Nephron (organoid): ENCODE measurements around the gene ROCK1.

Source experiments
- H3K27ac Mint-ChIP-seq, 3 experiments: 2 replicates each; pipeline ENCODE4 v1.8.0; 2020; ENCODE audit warnings: mixed read lengths in 3 of 3, mild to moderate bottlenecking in 2 of 3, moderate library complexity in 1 of 3
- H3K27me3 Mint-ChIP-seq: 2 replicates; pipeline ENCODE4 v1.8.0; 2021; ENCODE audit warnings: low read depth, mild to moderate bottlenecking, moderate library complexity, mixed read lengths
- H3K36me3 Mint-ChIP-seq: 2 replicates; pipeline ENCODE4 v1.8.0; 2020; ENCODE audit warnings: low read depth, mixed read lengths
- H3K4me1 Mint-ChIP-seq: 2 replicates; pipeline ENCODE4 v1.8.0; 2020; ENCODE audit warnings: mixed read lengths
- H3K4me3 Mint-ChIP-seq, 3 experiments: 2 replicates each; pipeline ENCODE4 v1.8.0; 2020; ENCODE audit warnings: mild to moderate bottlenecking in 3 of 3, mixed read lengths in 3 of 3, moderate library complexity in 2 of 3
- H3K9me3 Mint-ChIP-seq: 2 replicates; pipeline ENCODE4 v1.8.0; 2020; ENCODE audit warnings: mixed read lengths
- TF ChIP-seq, protein P1 (sequence below), 3 experiments: fragments of 200-600 bp; sonication (generic); IDR thresholded peaks; one replicate each; pipeline ENCODE4 v1.5.0; 2021; ENCODE audit warnings: antibody characterized with exemption in 3 of 3; ENCODE audit not compliant: unreplicated experiment in 3 of 3

ROCK1 gene

DNA sequence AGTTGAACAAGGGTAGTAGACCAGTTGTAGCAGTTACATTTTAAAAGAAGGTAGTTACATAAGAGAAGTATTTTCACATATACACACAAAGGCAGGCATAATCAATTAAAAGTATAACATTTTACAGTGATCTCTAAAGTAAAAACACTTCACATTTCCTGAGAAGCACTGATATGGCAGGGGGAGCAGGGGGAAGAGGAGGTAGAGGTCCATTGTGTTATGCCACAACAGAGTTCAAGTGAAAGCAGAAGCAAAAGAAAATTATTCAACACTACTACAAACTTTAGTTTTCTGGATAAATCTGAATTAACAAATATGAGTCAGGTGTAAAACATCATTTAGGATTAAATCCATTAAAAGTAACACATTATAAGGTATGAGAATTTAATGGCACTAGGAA lies 38.4 kb downstream of the ROCK1 start:
- Mint-ChIP-seq H3K9me3 (peaks cover 3% of the 10 kb centered on the region), H3K27me3 (no peaks in the 10 kb centered on the region), H3K4me1 (peaks cover 14% of the 10 kb centered on the region), H3K36me3 (peaks cover 6% of the 10 kb centered on the region), H3K27ac (no peak overlapping the region), H3K4me3 (no peak overlapping the region)
- TF ChIP-seq, protein P1, sequence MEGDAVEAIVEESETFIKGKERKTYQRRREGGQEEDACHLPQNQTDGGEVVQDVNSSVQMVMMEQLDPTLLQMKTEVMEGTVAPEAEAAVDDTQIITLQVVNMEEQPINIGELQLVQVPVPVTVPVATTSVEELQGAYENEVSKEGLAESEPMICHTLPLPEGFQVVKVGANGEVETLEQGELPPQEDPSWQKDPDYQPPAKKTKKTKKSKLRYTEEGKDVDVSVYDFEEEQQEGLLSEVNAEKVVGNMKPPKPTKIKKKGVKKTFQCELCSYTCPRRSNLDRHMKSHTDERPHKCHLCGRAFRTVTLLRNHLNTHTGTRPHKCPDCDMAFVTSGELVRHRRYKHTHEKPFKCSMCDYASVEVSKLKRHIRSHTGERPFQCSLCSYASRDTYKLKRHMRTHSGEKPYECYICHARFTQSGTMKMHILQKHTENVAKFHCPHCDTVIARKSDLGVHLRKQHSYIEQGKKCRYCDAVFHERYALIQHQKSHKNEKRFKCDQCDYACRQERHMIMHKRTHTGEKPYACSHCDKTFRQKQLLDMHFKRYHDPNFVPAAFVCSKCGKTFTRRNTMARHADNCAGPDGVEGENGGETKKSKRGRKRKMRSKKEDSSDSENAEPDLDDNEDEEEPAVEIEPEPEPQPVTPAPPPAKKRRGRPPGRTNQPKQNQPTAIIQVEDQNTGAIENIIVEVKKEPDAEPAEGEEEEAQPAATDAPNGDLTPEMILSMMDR (IDR thresholded peaks at IDR 0.05; ENCODE audit: unreplicated experiment in 3 of 3) = no peak

DNA sequence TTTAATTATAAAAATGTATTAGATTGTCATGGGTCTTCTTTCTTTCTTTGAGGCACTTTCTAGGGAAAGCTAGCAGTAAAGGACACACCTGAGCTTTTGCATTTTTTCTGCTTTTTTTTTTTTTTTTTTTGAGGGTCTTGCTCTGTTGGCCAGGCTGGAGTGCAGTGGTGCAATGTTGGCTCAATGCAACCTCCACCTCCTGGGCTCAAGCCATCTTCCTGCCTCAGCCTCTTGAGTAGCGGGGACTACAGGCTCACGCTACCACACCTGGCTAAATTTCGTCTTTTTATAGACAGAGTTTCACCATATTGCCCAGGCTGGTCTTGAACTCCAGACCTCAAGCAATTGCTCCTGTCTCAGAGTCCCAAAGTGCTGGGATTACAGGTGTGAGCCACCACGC lies 40.5 kb downstream of the ROCK1 start:
- Mint-ChIP-seq H3K4me1 (peaks cover 14% of the 10 kb centered on the region), H3K4me3 (no peak overlapping the region)

DNA sequence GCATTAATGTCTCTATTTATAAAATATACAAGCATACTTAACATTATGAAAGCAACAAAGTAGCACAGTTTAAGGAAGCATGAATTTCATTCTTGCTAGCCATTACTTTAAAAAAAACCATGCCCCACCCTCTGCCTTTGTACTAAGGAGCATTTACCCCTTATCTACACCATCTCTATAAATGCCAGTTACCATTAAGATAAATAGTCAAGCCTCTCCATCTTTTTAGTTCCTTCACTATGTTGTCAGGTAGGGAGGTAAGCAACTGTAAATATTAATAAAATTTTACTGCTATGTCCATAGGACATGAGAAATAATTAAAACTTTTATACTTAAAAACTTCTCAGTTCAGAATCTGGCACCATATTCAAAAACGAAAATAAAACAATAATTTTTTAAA lies 42.1 kb downstream of the ROCK1 start:
- Mint-ChIP-seq H3K36me3 (peaks cover 10% of the 10 kb centered on the region), H3K4me3 (no peak overlapping the region), H3K9me3 (no peaks in the 10 kb centered on the region), H3K4me1 (peaks cover 4% of the 10 kb centered on the region), H3K27me3 (no peaks in the 10 kb centered on the region), H3K27ac (no peak overlapping the region)
- TF ChIP-seq, protein P1 (IDR thresholded peaks at IDR 0.05; ENCODE audit: unreplicated experiment in 3 of 3) = no peak

More for the DNA sequence above, 40.5 kb downstream of the ROCK1 start:
- H3K27ac Mint-ChIP-seq = no peak overlapping the region
- TF ChIP-seq, protein P1 (IDR thresholded peaks at IDR 0.05; ENCODE audit: unreplicated experiment in 3 of 3) = no peak
- H3K9me3 Mint-ChIP-seq = no peaks in the 10 kb centered on the region
- peaks cover 10% of the 10 kb centered on the region for H3K36me3 Mint-ChIP-seq
- H3K27me3 Mint-ChIP-seq = no peaks in the 10 kb centered on the region

DNA sequence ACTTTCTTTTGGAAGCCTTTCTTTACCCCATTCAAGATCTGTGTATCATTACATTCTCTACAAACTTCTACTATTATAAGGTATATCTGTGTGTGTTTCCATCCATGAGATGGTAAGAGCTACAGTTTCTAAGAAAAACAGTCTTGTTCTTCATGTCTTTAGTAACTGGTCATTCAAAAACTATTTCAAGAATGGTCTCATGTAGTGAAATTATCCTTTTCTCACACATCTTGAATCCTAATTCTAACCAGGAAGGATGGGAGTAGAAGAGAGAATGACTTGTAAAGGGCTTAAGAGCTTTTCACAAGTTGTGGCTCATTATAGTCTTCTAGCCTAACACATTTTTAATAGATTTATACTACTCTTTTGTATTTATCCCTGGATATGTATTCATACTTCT lies 47.3 kb downstream of the ROCK1 start:
- Mint-ChIP-seq H3K36me3 (peaks cover 49% of the 10 kb centered on the region), H3K9me3 (peaks cover 10% of the 10 kb centered on the region), H3K4me1 (no peaks in the 10 kb centered on the region), H3K27ac (no peak overlapping the region), H3K4me3 (no peak overlapping the region), H3K27me3 (no peaks in the 10 kb centered on the region)
- TF ChIP-seq, protein P1 (IDR thresholded peaks at IDR 0.05; ENCODE audit: unreplicated experiment in 3 of 3) = no peak

DNA sequence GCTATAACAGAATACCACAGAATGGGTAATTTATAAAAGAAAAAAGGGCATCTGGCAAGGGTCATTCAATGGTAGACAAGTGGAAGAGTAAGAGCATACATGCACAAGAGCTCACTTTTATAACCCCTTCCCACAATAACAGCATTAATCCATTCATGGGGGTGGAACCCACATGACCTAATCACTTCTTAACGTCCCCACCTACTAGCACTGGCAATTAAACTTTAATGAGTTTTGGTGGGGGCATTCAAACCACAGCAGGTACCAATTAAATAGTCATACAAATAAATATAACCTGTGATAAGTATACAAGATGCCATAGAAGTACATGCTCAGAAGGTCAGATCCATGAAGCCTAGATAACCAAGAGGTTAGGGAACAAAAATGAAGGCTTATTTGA lies 48.6 kb downstream of the ROCK1 start:
- H3K27me3 Mint-ChIP-seq = no peaks in the 10 kb centered on the region
- H3K36me3 Mint-ChIP-seq = peaks cover 46% of the 10 kb centered on the region
- peaks cover 10% of the 10 kb centered on the region for H3K9me3 Mint-ChIP-seq
- no peaks in the 10 kb centered on the region for H3K4me1 Mint-ChIP-seq
- TF ChIP-seq, protein P1 (IDR thresholded peaks at IDR 0.05; ENCODE audit: unreplicated experiment in 3 of 3) = no peak
- no peak overlapping the region for H3K4me3 Mint-ChIP-seq
- H3K27ac Mint-ChIP-seq = no peak overlapping the region

DNA sequence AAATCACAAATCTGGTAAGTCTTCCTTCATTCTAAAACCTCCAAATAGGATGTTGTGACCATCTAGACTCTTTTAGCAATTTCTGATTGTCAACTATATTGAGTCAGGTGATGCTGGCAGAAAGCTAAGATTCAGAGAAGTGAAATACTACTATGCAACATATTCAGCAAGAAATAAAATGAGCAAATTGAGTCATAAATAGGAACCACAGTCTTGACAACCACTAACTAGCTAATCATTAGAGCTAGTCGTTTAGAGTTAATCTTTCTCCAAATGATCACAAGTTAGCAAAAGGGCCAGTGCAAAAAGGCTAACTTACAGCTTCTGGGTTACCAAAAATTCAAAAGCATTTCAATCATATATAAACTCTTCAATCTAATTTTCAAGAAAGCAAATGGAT lies 54.5 kb downstream of the ROCK1 start:
- Mint-ChIP-seq H3K4me3 (no peak overlapping the region), H3K27ac (no peak overlapping the region), H3K9me3 (peaks cover 10% of the 10 kb centered on the region), H3K36me3 (peaks cover 31% of the 10 kb centered on the region), H3K4me1 (no peaks in the 10 kb centered on the region), H3K27me3 (no peaks in the 10 kb centered on the region)
- TF ChIP-seq, protein P1 (IDR thresholded peaks at IDR 0.05; ENCODE audit: unreplicated experiment in 3 of 3) = no peak
